K562 (cell line): ENCODE measurements around the gene SPATA13. TPM values are rescaled to one million over a fixed set of nuclear protein-coding genes. Genes with fewer than 3 reads are reported as not detected.

Source experiments
- ATAC-seq: fragments of 200-7000 bp; cut with Tn5 transposase; 3 replicates; pipeline ENCODE4 v1.9.1; 2020; ENCODE audit warnings: moderate library complexity
- BruUV-seq: library from RNA; stranded (reverse); fragments of 400-500 nt; replicated peaks from 2 replicates; lab custom pipeline; 2021; lab: Mats Ljungman, UMichigan
- CTCF ChIA-PET: fragments of 300-600 bp; formaldehyde crosslinking; extraction: SDS; loops from one replicate; lab custom pipeline; 2021; ENCODE audit warnings: low intra/inter-chr PET ratio; lab: Yijun Ruan, JAX
- POLR2A ChIA-PET: fragments of 300-600, 350-650 bp; sonication (Branson Sonifier 250); formaldehyde crosslinking; extraction: SDS; loops from one replicate; lab custom pipeline; 2021; ENCODE audit warnings: antibody characterized with exemption, inconsistent platforms; lab: Yijun Ruan, JAX
- DNase-seq, 4 experiments: peaks; one replicate each; pipeline versions ENCODE4 v3.0.0 to v3.0.0-alpha.2; 2011 to 2018; ENCODE audit warnings: low spot score in 3 of 4, mixed read lengths in 3 of 4; ENCODE audit errors: extremely low read depth in 1 of 4
- FAIRE-seq: peaks from 2 replicates; lab custom pipeline; 2011; peaks lifted over from hg19 to GRCh38; lab: Jason Lieb, UNC
- H2AFZ ChIP-seq: 2 replicates; pipeline ENCODE4 v1.6.0; 2011; ENCODE audit warnings: low read depth, low read length, control low read depth, inconsistent platforms
- H3K27ac ChIP-seq: fragments of 200-600 bp; 3 replicates; pipeline ENCODE4 v1.8.0; 2011; ENCODE audit warnings: low read depth, mild to moderate bottlenecking, control low read depth, inconsistent platforms, low read length, moderate library complexity, mixed read lengths; ENCODE audit errors: extremely low read depth
- H3K27me3 ChIP-seq, 2 experiments: fragments of 300-600 bp in 1 of 2; 2 replicates in 1 of 2; 3 replicates in 1 of 2; pipeline versions ENCODE4 v1.6.0 to v1.8.0; 2011; ENCODE audit warnings: inconsistent platforms in 2 of 2, low read length in 2 of 2, mild to moderate bottlenecking in 1 of 2, mixed read lengths in 1 of 2, moderate library complexity in 1 of 2; ENCODE audit not compliant: control insufficient read depth in 2 of 2, insufficient read depth in 2 of 2
- H3K36me3 ChIP-seq: fragments of 300-600 bp; 3 replicates; pipeline ENCODE4 v1.8.0; 2011; ENCODE audit warnings: mild to moderate bottlenecking, low read length, inconsistent platforms; ENCODE audit not compliant: control insufficient read depth, insufficient read depth
- H3K4me1 ChIP-seq, 2 experiments: fragments of 200-600 bp in 1 of 2; replicated peaks in 1 of 2; 2 replicates in 1 of 2; 3 replicates in 1 of 2; pipeline versions ENCODE4 v1.5.1 to v1.8.0; 2011; ENCODE audit warnings: inconsistent platforms in 2 of 2, low read length in 2 of 2, mild to moderate bottlenecking in 1 of 2, mixed read lengths in 1 of 2, moderate library complexity in 1 of 2; ENCODE audit not compliant: control insufficient read depth in 2 of 2, insufficient read depth in 2 of 2
- H3K4me2 ChIP-seq: 2 replicates; pipeline ENCODE4 v1.6.1; 2011; ENCODE audit warnings: low read length, control low read depth, inconsistent platforms, mixed read lengths; ENCODE audit not compliant: insufficient read depth
- H3K4me3 ChIP-seq: fragments of 200-600 bp; sonication (generic), shearing (Covaris generic); 2 replicates; pipeline ENCODE4 v1.5.1; 2016; ENCODE audit warnings: control low read depth, inconsistent platforms
- H3K79me2 ChIP-seq: fragments of 200-600 bp; 3 replicates; pipeline ENCODE4 v1.8.0; 2011; ENCODE audit warnings: low read length, inconsistent platforms; ENCODE audit not compliant: control insufficient read depth, insufficient read depth
- H3K9ac ChIP-seq, 2 experiments: 2 replicates each; pipeline versions ENCODE4 v1.6.0 to v1.6.1; 2011; ENCODE audit warnings: low read depth in 2 of 2, low read length in 2 of 2, control low read depth in 1 of 2, inconsistent platforms in 1 of 2, mild to moderate bottlenecking in 1 of 2, mixed read lengths in 1 of 2; ENCODE audit not compliant: insufficient read depth in 1 of 2
- H3K9me1 ChIP-seq: one replicate; pipeline ENCODE4 v1.6.0; 2011; ENCODE audit warnings: inconsistent platforms, mild to moderate bottlenecking, low read length, moderate library complexity; ENCODE audit not compliant: control insufficient read depth, insufficient read depth
- H3K9me3 ChIP-seq: replicated peaks from 2 replicates; pipeline ENCODE4 v1.5.1; 2011; ENCODE audit warnings: low read depth, low read length, inconsistent platforms; ENCODE audit not compliant: control insufficient read depth, insufficient read depth
- H4K20me1 ChIP-seq: replicated peaks from 2 replicates; pipeline ENCODE4 v1.6.1; 2011; ENCODE audit warnings: low read length, inconsistent platforms, mixed read lengths; ENCODE audit not compliant: control insufficient read depth, insufficient read depth
- ARID3A ChIP-seq: IDR thresholded peaks from 2 replicates; pipeline ENCODE4 v1.6.1; 2012; ENCODE audit warnings: low read depth, low read length, improper control_type of control experiment, borderline replicate concordance
- CEBPB ChIP-seq: fragments of 450-650 bp; IDR thresholded peaks from 2 replicates; pipeline ENCODE4 v1.6.1; 2016; ENCODE audit warnings: missing genetic modification characterization, missing compliant biosample characterization
- DDX20 ChIP-seq: fragments of 450-650 bp; IDR thresholded peaks from 2 replicates; pipeline ENCODE4 v1.6.1; 2016; ENCODE audit warnings: missing genetic modification characterization, low read depth, mild to moderate bottlenecking, missing compliant biosample characterization, moderate library complexity
- DEAF1 ChIP-seq: fragments of 450-650 bp; formaldehyde crosslinking; IDR thresholded peaks from 2 replicates; pipeline ENCODE4 v1.4.0; 2020; ENCODE audit warnings: mild to moderate bottlenecking, moderate library complexity
- FOS ChIP-seq: IDR thresholded peaks from 3 replicates; pipeline ENCODE4 v1.6.1; 2011; ENCODE audit not compliant: insufficient read length; ENCODE audit errors: extremely low read depth
- GTF2B ChIP-seq: IDR thresholded peaks from 2 replicates; pipeline ENCODE4 v1.6.1; 2011; ENCODE audit not compliant: insufficient read length; ENCODE audit errors: extremely low read depth
- GTF2E2 ChIP-seq: fragments of 200-800 bp; sonication (Bioruptor generic); IDR thresholded peaks from 2 replicates; pipeline ENCODE4 v1.6.1; 2016; ENCODE audit warnings: missing genetic modification characterization, missing compliant biosample characterization
- KAT7 ChIP-seq: sonication (generic); formaldehyde crosslinking; IDR thresholded peaks from 2 replicates; pipeline ENCODE4 v1.8.0; 2022; ENCODE audit warnings: missing genetic modification reagents, mild to moderate bottlenecking, borderline replicate concordance
- NFIC ChIP-seq: fragments of 450-650 bp; IDR thresholded peaks from 2 replicates; pipeline ENCODE4 v1.6.1; 2017; ENCODE audit warnings: mild to moderate bottlenecking, inconsistent platforms
- SIN3A ChIP-seq, 2 experiments: fragments of 150-350 bp in 1 of 2; IDR thresholded peaks; 2 replicates each; pipeline ENCODE4 v1.6.1; 2011 to 2016; ENCODE audit warnings: borderline replicate concordance in 2 of 2, low read depth in 2 of 2, low read length in 2 of 2, mild to moderate bottlenecking in 2 of 2, moderate library complexity in 2 of 2; ENCODE audit not compliant: control insufficient read depth in 1 of 2
- TAF15 ChIP-seq: fragments of 200-400 bp; formaldehyde crosslinking; IDR thresholded peaks from 2 replicates; pipeline ENCODE4 v1.6.1; 2017; ENCODE audit warnings: mild to moderate bottlenecking, low read depth, low read length, moderate library complexity
- ZNF232 ChIP-seq: sonication (generic); formaldehyde crosslinking; IDR thresholded peaks from 2 replicates; pipeline ENCODE4 v1.8.0; 2022; ENCODE audit warnings: mild to moderate bottlenecking, missing genetic modification reagents
- WGBS: fragments of 100-300 bp; shearing (Covaris generic); methylation state at CpG from one replicate; pipeline ENCODE4 v1.1.6; 2016; ENCODE audit warnings: low coverage, mixed read lengths; ENCODE audit not compliant: insufficient coverage; ENCODE audit errors: missing lambda C conversion rate; 5-methylcytosine and 5-hydroxymethylcytosine counted together
- in situ Hi-C: fragments of 300-500 bp; cut with MboI; formaldehyde crosslinking; loops from 4 replicates; pipeline ENCODE4 v1.15.0; 2018; ENCODE audit warnings: inconsistent platforms, mixed read lengths
- intact Hi-C: fragments of 100-400 bp; cut with micrococcal nuclease; formaldehyde crosslinking; loops from 2 replicates; pipeline ENCODE4 v1.14.2; 2022
- polyA plus RNA-seq, 8 experiments: library from polyadenylated mRNA; depleted of rRNA in 4 of 8; stranded (reverse) in 5 of 8; unstranded in 3 of 8; fragments of >200 nt; fragmentation: Nextera tagmentation in 2 of 8; fragmentation: Illumina TruSeq in 1 of 8; extraction: Ambion mirVana in 2 of 8; extraction: Trizol in 1 of 8; gene quantifications; 2 replicates each; pipeline versions ENCODE4 v1.2.1 to v1.2.3, GENCODE V29; 2011 to 2014; ENCODE audit warnings: inconsistent platforms in 1 of 8, missing spikeins in 1 of 8
- total RNA-seq, 7 experiments: library from RNA; depleted of rRNA in 6 of 7; stranded (reverse); fragments of >200 nt in 6 of 7; fragmentation: Illumina TruSeq in 2 of 7; extraction: Trizol in 2 of 7; gene quantifications; 2 replicates each; pipeline versions ENCODE4 v1.2.1 to v1.2.3, GENCODE V29; 2011 to 2021; ENCODE audit warnings: low replicate concordance in 1 of 7

The SPATA13 gene
- total and polyA plus RNA-seq, 9 of the 15 experiments (the other 6 are each of a cell fraction or from before 2014, with no cell fraction given) = 0.08 to 0.99 (median 0.21) TPM; not detected in 2

- no peaks in the 10 kb centered on the region; a peak in 1 of 5 replicates for H3K4me1 ChIP-seq
- no peak overlapping the region for H3K4me2 ChIP-seq
- H3K4me3 ChIP-seq = no peak overlapping the region
- no peaks in the 10 kb centered on the region for H3K9me1 ChIP-seq
- no peak for DNase-seq
- H3K27ac ChIP-seq = no peak overlapping the region
- ATAC-seq = no peak
- intact Hi-C loops = no loop called here
- H2AFZ ChIP-seq = no peak overlapping the region
- no TSS peak for BruUV-seq
- no peaks in the 10 kb centered on the region for H3K27me3 ChIP-seq
- TF ChIP-seq SIN3A (IDR thresholded peaks at IDR 0.05; ENCODE audit: borderline replicate concordance in 2 of 2, control insufficient read depth in 1 of 2, low read depth in 2 of 2, low read length in 2 of 2) (no peak), GTF2E2 (no peak), GTF2B (no peak), ARID3A (no peak), DEAF1 (no peak), CEBPB (tag) (no peak), ZNF232 (no peak), KAT7 (no peak), FOS (no peak), NFIC (no peak), TAF15 (no peak), DDX20 (no peak)
- TF ChIP-seq, all 486 proteins: peak for 0
- ChIA-PET CTCF (no interaction called here), POLR2A (no interaction called here)
- no peak for FAIRE-seq
- Histone ChIP-seq H3K36me3 (no peaks in the 10 kb centered on the region), H4K20me1 (no peaks in the 10 kb centered on the region), H3K9ac (no peak overlapping the region), H3K9me3 (no peaks in the 10 kb centered on the region), H3K79me2 (no peaks in the 10 kb centered on the region)
- in situ Hi-C loops = no loop called here
- 0% methylated on average over 1 of the region's 1 CpG for WGBS
Measured at GRCh38 chr13:24195626-24196025, 35.1 kb downstream of the SPATA13 start.
